PC-3 (cell line): ENCODE results near the gene EGFL7. TPM values are rescaled to one million over a fixed set of nuclear protein-coding genes. Genes with fewer than 3 reads are reported as not detected.

Experiments used
- ATAC-seq: fragments of 200-7000 bp; cut with Tn5 transposase; 2 replicates; pipeline ENCODE4 v1.9.1; 2020; ENCODE audit warnings: mild to moderate bottlenecking, moderate library complexity
- BruUV-seq: library from RNA; stranded (reverse); fragments of 400-500 nt; replicated peaks from 2 replicates; lab custom pipeline; 2021; lab: Mats Ljungman, UMichigan
- CTCF ChIA-PET: fragments of 300-600 bp; sonication (Branson Sonifier 250); formaldehyde crosslinking; loops from one replicate; lab custom pipeline; 2022; ENCODE audit warnings: antibody characterized with exemption; lab: Charles Lee
- POLR2A ChIA-PET: fragments of 300-600 bp; sonication (Branson Sonifier 250); formaldehyde crosslinking; loops from one replicate; lab custom pipeline; 2022; ENCODE audit warnings: antibody characterized with exemption; ENCODE audit not compliant: unreplicated experiment; lab: Charles Lee
- DNase-seq: peaks from one replicate; pipeline ENCODE4 v3.0.0-alpha.2; 2015
- H2AFZ ChIP-seq: fragments of 300-600 bp; sonication (generic); 2 replicates; pipeline ENCODE4 v1.6.0; 2016; ENCODE audit warnings: antibody characterized with exemption, low read length
- H3F3A ChIP-seq: fragments of 300-600 bp; sonication (generic); one replicate; pipeline ENCODE4 v1.6.0; 2017; ENCODE audit warnings: antibody characterized with exemption, low read length, control low read depth, mild to moderate bottlenecking; ENCODE audit not compliant: unreplicated experiment
- H3K27ac ChIP-seq: fragments of 300-600 bp; sonication (generic); 2 replicates; pipeline ENCODE4 v1.5.1; 2016; ENCODE audit warnings: mild to moderate bottlenecking, low read length
- H3K27me3 ChIP-seq: fragments of 300-600 bp; sonication (generic); 2 replicates; pipeline ENCODE4 v1.6.1; 2016; ENCODE audit warnings: low read length, mixed read lengths
- H3K36me3 ChIP-seq: fragments of 300-600 bp; sonication (generic); 2 replicates; pipeline ENCODE4 v1.6.1; 2016; ENCODE audit warnings: low read depth, mixed run types, low read length, mixed read lengths
- H3K4me1 ChIP-seq: fragments of 300-600 bp; sonication (generic); 2 replicates; pipeline ENCODE4 v1.5.1; 2016; ENCODE audit warnings: low read length; ENCODE audit not compliant: insufficient read depth
- H3K4me2 ChIP-seq: fragments of 300-600 bp; sonication (generic); 2 replicates; pipeline ENCODE4 v1.6.0; 2016; ENCODE audit warnings: low read length
- H3K4me3 ChIP-seq: fragments of 300-600 bp; sonication (generic); 2 replicates; pipeline ENCODE4 v1.5.1; 2016; ENCODE audit warnings: mild to moderate bottlenecking, low read length, mixed read lengths
- H3K79me2 ChIP-seq: fragments of 300-600 bp; sonication (generic); 2 replicates; pipeline ENCODE4 v1.6.1; 2017; ENCODE audit warnings: low read length, mixed read lengths
- H3K9ac ChIP-seq: fragments of 300-600 bp; sonication (generic); 2 replicates; pipeline ENCODE4 v1.6.0; 2016; ENCODE audit warnings: mild to moderate bottlenecking, low read length
- H3K9me2 ChIP-seq: fragments of 300-600 bp; sonication (generic); replicated peaks from 2 replicates; pipeline ENCODE4 v1.6.1; 2016; ENCODE audit warnings: mixed run types, low read length, mixed read lengths
- H3K9me3 ChIP-seq: fragments of 300-600 bp; sonication (generic); 2 replicates; pipeline ENCODE4 v1.6.1; 2016; ENCODE audit warnings: low read length, mixed read lengths
- H4K20me1 ChIP-seq: fragments of 300-600 bp; sonication (generic); 2 replicates; pipeline ENCODE4 v1.6.1; 2016; ENCODE audit warnings: low read length, mixed read lengths
- CTCF ChIP-seq: fragments of 300-600 bp; sonication (generic); conservative IDR thresholded peaks from 2 replicates; pipeline ENCODE4 v1.5.1; 2017; ENCODE audit warnings: antibody characterized with exemption, low read depth, mild to moderate bottlenecking, low read length
- EZH2 ChIP-seq: fragments of 300-600 bp; sonication (generic); IDR thresholded peaks from one replicate; pipeline ENCODE4 v1.6.1; 2017; ENCODE audit warnings: antibody characterized with exemption, mild to moderate bottlenecking, low read length; ENCODE audit not compliant: unreplicated experiment
- EZH2phosphoT487 ChIP-seq: fragments of 300-600 bp; sonication (generic); IDR thresholded peaks from 2 replicates; pipeline ENCODE4 v1.6.1; 2018; ENCODE audit warnings: mild to moderate bottlenecking, antibody characterized with exemption, low read length, borderline replicate concordance
- intact Hi-C: fragments of 100-400 bp; cut with micrococcal nuclease; formaldehyde crosslinking; loops from 2 replicates; pipeline ENCODE4 v1.9.0; 2023
- total RNA-seq: library from RNA; depleted of rRNA; stranded (reverse); fragments of >200 nt; gene quantifications from 2 replicates; pipeline ENCODE4 v1.2.3, GENCODE V29; 2014

Gene EGFL7
- total RNA-seq, 1 experiment from 2014 or later = 23.1 TPM

GRCh38 chr9:136664000-136664915 is 1.5 kb downstream of the EGFL7 start:
- Histone ChIP-seq H3K4me3 (no peak overlapping the region), H3K9ac (no peak overlapping the region), H3K4me1 (no peaks in the 10 kb centered on the region), H3F3A (no peaks in the 10 kb centered on the region), H3K4me2 (no peak overlapping the region), H3K79me2 (no peaks in the 10 kb centered on the region), H3K27me3 (no peaks in the 10 kb centered on the region), H2AFZ (no peak overlapping the region), H3K36me3 (no peaks in the 10 kb centered on the region), H3K9me2 (no peaks in the 10 kb centered on the region), H4K20me1 (no peaks in the 10 kb centered on the region), H3K27ac (no peak overlapping the region), H3K9me3 (no peaks in the 10 kb centered on the region)
- intact Hi-C loops = no loop called here
- POLR2A ChIA-PET = no interaction called here
- ATAC-seq (no peak), DNase-seq (no peak)
- BruUV-seq = no TSS peak
- CTCF ChIA-PET = no interaction called here
- no peak for TF ChIP-seq EZH2phosphoT487
- TF ChIP-seq CTCF = no peak
- no peak for TF ChIP-seq EZH2

- no peaks in the 10 kb centered on the region for H4K20me1 ChIP-seq
- intact Hi-C loops = no loop called here
- H3K4me3 ChIP-seq = no peak overlapping the region
- H3K9ac ChIP-seq = no peak overlapping the region
- ChIA-PET POLR2A (no interaction called here), CTCF (no interaction called here)
- no peak overlapping the region for H3K4me2 ChIP-seq
- H3K27me3 ChIP-seq = no peaks in the 10 kb centered on the region
- H3K4me1 ChIP-seq = no peaks in the 10 kb centered on the region
- H2AFZ ChIP-seq = no peak overlapping the region
- BruUV-seq = no TSS peak
- H3K36me3 ChIP-seq = no peaks in the 10 kb centered on the region
- no peaks in the 10 kb centered on the region for H3K9me2 ChIP-seq
- TF ChIP-seq CTCF = no peak
- no peak for TF ChIP-seq EZH2
- TF ChIP-seq EZH2phosphoT487 = no peak
- ATAC-seq (no peak), DNase-seq (no peak)
- H3F3A ChIP-seq = no peaks in the 10 kb centered on the region
- H3K9me3 ChIP-seq = no peaks in the 10 kb centered on the region
- no peak overlapping the region for H3K27ac ChIP-seq
- H3K79me2 ChIP-seq = no peaks in the 10 kb centered on the region
These were observed 2.5 kb downstream of the EGFL7 start for GRCh38 chr9:136665111-136665703.
